Liver (tissue), 9 donors: ENCODE results near the gene BSN. TPM values are rescaled to one million over a fixed set of nuclear protein-coding genes. Genes with fewer than 3 reads are reported as not detected.
A peak's percentile ranks its signal among the peaks of the same experiment; 100 is the strongest.

Source experiments
- DNase-seq: peaks from one replicate; pipeline ENCODE4 v3.0.0-alpha.2; 2017; ENCODE audit warnings: low spot score
- H3K27ac ChIP-seq, 2 donors: one replicate each; pipeline ENCODE4 v1.7.0; 2013; ENCODE audit warnings: inconsistent platforms in 2 of 2, low read length in 2 of 2, control low read depth in 1 of 2, low read depth in 1 of 2, mild to moderate bottlenecking in 1 of 2
- H3K27me3 ChIP-seq, 4 donors: one replicate each; pipeline versions ENCODE4 v1.6.1 to v1.7.0; 2013; ENCODE audit warnings: low read length in 3 of 4, inconsistent platforms in 1 of 4, mild to moderate bottlenecking in 1 of 4, moderate library complexity in 1 of 4; ENCODE audit not compliant: control insufficient read depth in 4 of 4, insufficient read depth in 4 of 4
- H3K36me3 ChIP-seq, 4 donors: one replicate each; pipeline versions ENCODE4 v1.6.1 to v1.7.0; 2013; ENCODE audit warnings: low read length in 3 of 4, mild to moderate bottlenecking in 3 of 4, low read depth in 1 of 4, moderate library complexity in 1 of 4; ENCODE audit not compliant: control insufficient read depth in 4 of 4, insufficient read depth in 3 of 4
- H3K4me1 ChIP-seq, 4 donors: one replicate each; pipeline versions ENCODE4 v1.6.1 to v1.7.0; 2013; ENCODE audit warnings: low read length in 3 of 4, mild to moderate bottlenecking in 3 of 4, moderate library complexity in 1 of 4; ENCODE audit not compliant: control insufficient read depth in 4 of 4, insufficient read depth in 4 of 4
- H3K4me3 ChIP-seq, 3 donors: one replicate each; pipeline versions ENCODE4 v1.6.1 to v1.7.0; 2013; ENCODE audit warnings: low read length in 3 of 3, control low read depth in 1 of 3, low read depth in 1 of 3, mild to moderate bottlenecking in 1 of 3
- H3K9ac ChIP-seq, 2 donors: one replicate each; pipeline ENCODE4 v1.7.0; 2013; ENCODE audit warnings: low read length in 2 of 2, mild to moderate bottlenecking in 2 of 2, moderate library complexity in 2 of 2, control low read depth in 1 of 2, low read depth in 1 of 2
- H3K9me3 ChIP-seq, 4 donors: one replicate each; pipeline versions ENCODE4 v1.6.1 to v1.7.0; 2013; ENCODE audit warnings: low read length in 3 of 4; ENCODE audit not compliant: control insufficient read depth in 4 of 4
- ATF3 ChIP-seq: IDR thresholded peaks from 2 replicates; pipeline ENCODE4 v1.6.1; 2016; ENCODE audit warnings: antibody characterized with exemption
- CTCF ChIP-seq: fragments of 150-350 bp; IDR thresholded peaks from 2 replicates; pipeline ENCODE4 v1.5.1; 2017; ENCODE audit warnings: improper control_type of control experiment, low read depth, low read length; ENCODE audit not compliant: missing input control
- EGR1 ChIP-seq, 2 donors: IDR thresholded peaks; 2 replicates each; pipeline ENCODE4 v1.6.1; 2016 to 2018; ENCODE audit warnings: antibody characterized with exemption in 2 of 2, low read depth in 2 of 2
- FOXA1 ChIP-seq: IDR thresholded peaks from 2 replicates; pipeline ENCODE4 v1.6.1; 2016; ENCODE audit warnings: antibody characterized with exemption
- GABPA ChIP-seq, 2 donors: IDR thresholded peaks in 1 of 2; conservative IDR thresholded peaks in 1 of 2; 2 replicates each; pipeline ENCODE4 v1.6.1; 2016; ENCODE audit warnings: antibody characterized with exemption in 2 of 2, mild to moderate bottlenecking in 1 of 2, moderate library complexity in 1 of 2
- HNF4A ChIP-seq, 2 donors: conservative IDR thresholded peaks; 2 replicates each; pipeline ENCODE4 v1.6.1; 2016; ENCODE audit warnings: antibody characterized with exemption in 2 of 2, mild to moderate bottlenecking in 2 of 2
- HNF4G ChIP-seq: IDR thresholded peaks from 2 replicates; pipeline ENCODE4 v1.6.1; 2016; ENCODE audit warnings: antibody characterized with exemption
- MAX ChIP-seq: IDR thresholded peaks from 2 replicates; pipeline ENCODE4 v1.6.1; 2016; ENCODE audit warnings: antibody characterized with exemption
- NR2F2 ChIP-seq: IDR thresholded peaks from 2 replicates; pipeline ENCODE4 v1.6.1; 2016; ENCODE audit warnings: antibody characterized with exemption
- RAD21 ChIP-seq, 2 donors: IDR thresholded peaks; 2 replicates each; pipeline ENCODE4 v1.6.1; 2016; ENCODE audit warnings: antibody characterized with exemption in 2 of 2, mild to moderate bottlenecking in 2 of 2
- REST ChIP-seq: IDR thresholded peaks from 2 replicates; pipeline ENCODE4 v1.6.1; 2016; ENCODE audit warnings: antibody characterized with exemption, mild to moderate bottlenecking
- RXRA ChIP-seq, 2 donors: IDR thresholded peaks; 2 replicates each; pipeline ENCODE4 v1.6.1; 2017 to 2018; ENCODE audit warnings: antibody characterized with exemption in 2 of 2, mild to moderate bottlenecking in 1 of 2
- TAF1 ChIP-seq: conservative IDR thresholded peaks from 2 replicates; pipeline ENCODE4 v1.6.1; 2016; ENCODE audit warnings: antibody characterized with exemption, mild to moderate bottlenecking
- YY1 ChIP-seq: IDR thresholded peaks from 2 replicates; pipeline ENCODE4 v1.6.1; 2016; ENCODE audit warnings: antibody characterized with exemption, mild to moderate bottlenecking
- ZBTB33 ChIP-seq: IDR thresholded peaks from 2 replicates; pipeline ENCODE4 v1.6.1; 2016; ENCODE audit warnings: antibody characterized with exemption
- WGBS: extraction: QIAGEN DNeasy Blood & Tissue Kit; methylation state at CpG from one replicate; pipeline ENCODE4 v1.1.7; 2013; 5-methylcytosine and 5-hydroxymethylcytosine counted together
- polyA plus RNA-seq, 2 donors: library from polyadenylated mRNA; stranded (reverse) in 1 of 2; unstranded in 1 of 2; fragments of 200-250 nt in 1 of 2; fragments of >200 nt in 1 of 2; fragmentation: Nextera tagmentation in 1 of 2; extraction: Ambion mirVana in 1 of 2; gene quantifications; one replicate each; pipeline versions ENCODE4 v1.2.1 to v1.2.3, GENCODE V29; 2013 to 2015
- total RNA-seq, 2 donors: library from RNA; depleted of rRNA; stranded (reverse); fragments of >200 nt; gene quantifications; one replicate each; pipeline ENCODE4 v1.2.3, GENCODE V29; 2014
- donor health status: healthy.
- donor health status: healthy.
- donor health status: healthy.
- donor health status: healthy.
- donor health status: healthy.

Gene BSN
- total and polyA plus RNA-seq, 4 donors: 0.32 to 0.67 (median 0.40) TPM

- WGBS: 76% methylated on average over 16 of the region's 16 CpGs
- peaks cover 26 to 42% (median 35%) of the 10 kb centered on the region in 4 donors for H3K4me1 ChIP-seq
Measured at GRCh38 chr3:49536875-49537533, 17.3 kb upstream of the BSN start.

GRCh38 chr3:49539659-49540560, 14.4 kb upstream of the BSN start:
- WGBS: under 1% methylated on average over 63 of the region's 63 CpGs
- Histone ChIP-seq H3K27ac (peak overlapping the region; percentile 81 to 89), H3K9ac (peak overlapping the region; percentile 41 to 88), H3K4me3 (peak overlapping the region; percentile 38 to 44 (median 38)), H3K9me3 (no peaks in the 10 kb centered on the region), H3K4me1 (peaks cover 16 to 36% (median 29%) of the 10 kb centered on the region in 4 donors), H3K27me3 (no peaks in the 10 kb centered on the region), H3K36me3 (no peaks in the 10 kb centered on the region)
- peak; percentile 99 for DNase-seq
- peak; percentile 87 for TF ChIP-seq REST
- TF ChIP-seq FOXA1: peak; percentile 29
- TF ChIP-seq TAF1: peak; percentile 82
- peak; percentile 3 to 30 for TF ChIP-seq HNF4A (conservative IDR thresholded peaks at IDR 0.05)
- peak; percentile 95 for TF ChIP-seq CTCF
- TF ChIP-seq RXRA (IDR thresholded peaks at IDR 0.05): peak in 1 of 2 donors; percentile 19

More at GRCh38 chr3:49536875-49537533, 17.3 kb upstream of the BSN start:
- H3K27ac ChIP-seq: peak overlapping the region; percentile 87 to 90
- DNase-seq: no peak
- TF ChIP-seq RAD21 (IDR thresholded peaks at IDR 0.05) (no peak), FOXA1 (no peak), RXRA (IDR thresholded peaks at IDR 0.05) (no peak), HNF4G (no peak), TAF1 (no peak), YY1 (no peak), NR2F2 (no peak), CTCF (no peak), GABPA (IDR thresholded peaks at IDR 0.05 in 1 of 2, conservative IDR thresholded peaks at IDR 0.05 in 1 of 2) (no peak), MAX (no peak), EGR1 (IDR thresholded peaks at IDR 0.05; ENCODE audit: low read depth in 2 of 2) (no peak), ZBTB33 (no peak), ATF3 (no peak)
- no peaks in the 10 kb centered on the region for H3K9me3 ChIP-seq
- no peak overlapping the region for H3K9ac ChIP-seq
- H3K27me3 ChIP-seq: no peaks in the 10 kb centered on the region
- H3K4me3 ChIP-seq: no peak overlapping the region
- peaks cover 0 to 10% (median 2%) of the 10 kb centered on the region in 4 donors for H3K36me3 ChIP-seq
